ENCODE data around the gene TRIM65. TPM values are rescaled to one million over a fixed set of nuclear protein-coding genes. Genes with fewer than 3 reads are reported as not detected.

Gene TRIM65, protein sequence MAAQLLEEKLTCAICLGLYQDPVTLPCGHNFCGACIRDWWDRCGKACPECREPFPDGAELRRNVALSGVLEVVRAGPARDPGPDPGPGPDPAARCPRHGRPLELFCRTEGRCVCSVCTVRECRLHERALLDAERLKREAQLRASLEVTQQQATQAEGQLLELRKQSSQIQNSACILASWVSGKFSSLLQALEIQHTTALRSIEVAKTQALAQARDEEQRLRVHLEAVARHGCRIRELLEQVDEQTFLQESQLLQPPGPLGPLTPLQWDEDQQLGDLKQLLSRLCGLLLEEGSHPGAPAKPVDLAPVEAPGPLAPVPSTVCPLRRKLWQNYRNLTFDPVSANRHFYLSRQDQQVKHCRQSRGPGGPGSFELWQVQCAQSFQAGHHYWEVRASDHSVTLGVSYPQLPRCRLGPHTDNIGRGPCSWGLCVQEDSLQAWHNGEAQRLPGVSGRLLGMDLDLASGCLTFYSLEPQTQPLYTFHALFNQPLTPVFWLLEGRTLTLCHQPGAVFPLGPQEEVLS
- 10.2 TPM for total RNA-seq
- long read RNA-seq, transcript TRIM65-201 (6 exons, 3,439 nt): major isoform, 13 of 32 reads
- long read RNA-seq, transcript TRIM65-204 (5 exons, 865 nt): minor isoform, 7 of 32 reads
- long read RNA-seq, partial matches to known transcripts: 2 of 32 reads
- long read RNA-seq, other reads (novel, unspliced or antisense): 10 of 32 reads

- DNase-seq: peak; percentile 90
- peak; percentile 62 for TF ChIP-seq CTCF (IDR thresholded peaks at IDR 0.05; ENCODE audit: borderline replicate concordance)
- no peaks in the 10 kb centered on the region for H3K27me3 ChIP-seq (ENCODE audit: low read depth)
- peaks cover 43% of the 10 kb centered on the region for H3K36me3 ChIP-seq
- intact Hi-C loops (cut with micrococcal nuclease): no loop called here
- H3K27ac ChIP-seq (replicated peaks): peak within 1 kb of the TSS; percentile 99
- H3K9me3 ChIP-seq (replicated peaks): no peaks in the 10 kb centered on the region
- peaks cover 42% of the 10 kb centered on the region for H3K4me1 ChIP-seq
- peak within 1 kb of the TSS; percentile 75 for H3K4me3 ChIP-seq
Measured at GRCh38 chr17:75896415-75897159, at the start of gene TRIM65. TSS of gene TRIM65 (minus strand) at chr17:75896951. CDS start at chr17:75896937, 14 bp downstream.

DNA sequence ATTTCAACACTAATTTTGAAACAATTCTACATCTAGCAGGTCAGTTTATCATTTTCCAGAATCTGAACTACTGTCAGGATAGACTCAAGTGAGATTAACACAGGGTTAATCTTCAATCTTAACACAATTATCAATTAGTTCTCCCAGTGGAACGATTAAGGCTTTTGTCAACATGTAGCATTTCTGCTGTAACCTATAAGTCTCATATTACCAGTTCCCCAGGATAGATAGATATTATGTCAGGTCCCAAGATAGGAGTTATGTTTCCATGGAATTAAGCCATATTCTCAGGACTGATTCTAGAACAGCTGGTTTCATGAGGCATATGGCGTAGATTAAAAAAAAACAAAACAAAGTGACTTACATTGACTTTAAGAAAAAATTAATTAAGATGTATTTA, 48.5 kb upstream of the TRIM65 start:
- DNase-seq: no peak
- H3K4me1 ChIP-seq: peaks cover 13% of the 10 kb centered on the region
- H3K27me3 ChIP-seq (ENCODE audit: low read depth): no peaks in the 10 kb centered on the region
- peaks cover 67% of the 10 kb centered on the region for H3K36me3 ChIP-seq
- H3K4me3 ChIP-seq: no peak overlapping the region
- intact Hi-C loops (cut with micrococcal nuclease): no loop called here
- no peak for TF ChIP-seq CTCF (IDR thresholded peaks at IDR 0.05; ENCODE audit: borderline replicate concordance)
- no peak overlapping the region for H3K27ac ChIP-seq (replicated peaks)
- H3K9me3 ChIP-seq (replicated peaks): no peaks in the 10 kb centered on the region

- DNase-seq: no peak
- intact Hi-C loops (cut with micrococcal nuclease): no loop called here
- TF ChIP-seq CTCF (IDR thresholded peaks at IDR 0.05; ENCODE audit: borderline replicate concordance): no peak
- Histone ChIP-seq H3K27me3 (ENCODE audit: low read depth) (no peaks in the 10 kb centered on the region), H3K4me3 (no peak overlapping the region), H3K27ac (replicated peaks) (no peak overlapping the region), H3K4me1 (peaks cover 15% of the 10 kb centered on the region), H3K9me3 (replicated peaks) (no peaks in the 10 kb centered on the region), H3K36me3 (peaks cover 50% of the 10 kb centered on the region)
Measured at GRCh38 chr17:75943491-75943890, 46.7 kb upstream of the TRIM65 start.

DNA sequence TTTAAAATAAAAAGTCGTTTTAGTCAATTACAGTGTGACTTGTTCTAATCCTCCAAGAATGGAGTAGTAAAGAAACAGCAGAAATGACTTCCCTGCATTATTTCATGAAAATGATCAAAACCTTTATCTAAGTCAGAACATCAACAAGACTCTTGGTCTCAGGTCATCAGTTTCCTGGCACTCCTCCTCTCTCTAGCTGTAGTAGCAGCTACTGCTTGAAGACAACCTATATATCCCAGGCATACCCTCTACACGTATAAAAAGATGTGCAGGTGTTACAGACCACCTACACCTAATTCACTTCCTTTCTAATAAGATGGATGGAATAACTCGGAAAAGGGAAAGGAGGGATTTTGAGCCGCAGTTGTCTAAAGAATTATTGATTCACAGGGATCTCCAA, 45.7 kb upstream of the TRIM65 start:
- Histone ChIP-seq H3K27me3 (ENCODE audit: low read depth) (no peaks in the 10 kb centered on the region), H3K4me1 (peaks cover 15% of the 10 kb centered on the region), H3K4me3 (no peak overlapping the region), H3K9me3 (replicated peaks) (no peaks in the 10 kb centered on the region), H3K36me3 (peaks cover 40% of the 10 kb centered on the region), H3K27ac (replicated peaks) (no peak overlapping the region)
- intact Hi-C loops (cut with micrococcal nuclease): no loop called here
- no peak for DNase-seq
- no peak for TF ChIP-seq CTCF (IDR thresholded peaks at IDR 0.05; ENCODE audit: borderline replicate concordance)

DNA sequence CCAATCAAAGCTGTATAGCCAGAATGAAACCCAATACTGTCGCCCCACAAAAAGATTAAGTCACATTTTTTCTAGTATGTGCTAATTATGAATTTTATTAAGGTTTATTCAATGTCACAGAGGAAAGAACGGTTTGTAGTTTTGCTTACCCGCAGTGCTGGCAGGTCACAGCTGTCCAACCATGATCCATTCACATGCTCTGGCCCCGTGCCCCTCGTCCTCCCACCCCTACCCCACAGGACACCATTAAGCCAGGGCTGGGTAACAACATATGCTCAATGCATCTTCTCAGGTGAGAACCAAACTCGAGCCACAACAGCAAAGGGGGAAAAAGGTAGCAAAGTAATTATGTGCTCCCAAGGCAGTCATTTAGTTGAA, 44.7 kb upstream of the TRIM65 start:
- Histone ChIP-seq H3K27ac (replicated peaks) (no peak overlapping the region), H3K9me3 (replicated peaks) (no peaks in the 10 kb centered on the region), H3K4me3 (peak overlapping the region; percentile 80), H3K4me1 (peaks cover 15% of the 10 kb centered on the region), H3K27me3 (ENCODE audit: low read depth) (no peaks in the 10 kb centered on the region), H3K36me3 (peaks cover 30% of the 10 kb centered on the region)
- intact Hi-C loops (cut with micrococcal nuclease): no loop called here
- no peak for DNase-seq
- TF ChIP-seq CTCF (IDR thresholded peaks at IDR 0.05; ENCODE audit: borderline replicate concordance): no peak

Measured in left ventricle myocardium inferior (tissue), 1 donor.